ENCODE measurements around the gene NVL.

The NVL gene

DNA sequence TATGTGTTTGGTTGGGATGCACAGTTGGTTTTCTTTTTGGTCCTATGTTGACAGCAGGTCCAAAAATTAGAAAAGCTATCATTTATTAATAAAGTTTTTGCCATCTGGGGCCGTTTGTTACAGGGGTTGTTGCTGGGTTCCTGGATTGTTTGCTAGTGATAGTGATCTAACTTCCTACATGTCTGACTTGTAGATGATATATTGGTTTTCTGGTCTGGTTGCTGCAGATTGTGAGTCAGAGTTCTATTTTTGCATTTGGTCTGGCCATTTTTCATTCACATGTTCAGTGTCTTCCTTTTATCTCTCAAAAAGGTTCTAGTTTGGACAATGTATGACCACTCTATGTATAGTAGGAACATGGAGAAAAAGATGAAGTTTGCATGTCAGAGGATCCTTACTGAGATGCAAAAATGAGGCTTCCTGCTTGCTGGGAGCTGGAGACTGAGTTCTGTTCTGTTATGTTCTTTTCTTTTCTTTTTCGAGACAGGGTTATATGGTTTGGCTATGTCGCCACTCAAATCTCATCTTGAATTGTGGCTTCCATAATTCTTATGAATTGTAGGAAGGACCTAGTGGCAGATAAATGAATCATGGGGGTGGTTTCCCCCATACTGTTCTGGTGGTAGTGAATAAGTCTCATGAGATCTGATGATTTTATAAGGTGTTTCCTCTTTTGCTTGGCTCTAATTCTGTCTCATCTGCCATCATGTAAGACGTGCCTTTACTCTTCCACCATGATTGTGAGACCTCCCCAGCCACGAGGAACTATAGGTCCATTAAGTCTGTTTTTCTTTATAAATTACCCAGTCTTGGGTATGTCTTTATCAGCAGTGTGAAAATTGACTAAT, 4.2 kb upstream of the NVL start:
- peak; percentile 60 for DNase-seq

DNA sequence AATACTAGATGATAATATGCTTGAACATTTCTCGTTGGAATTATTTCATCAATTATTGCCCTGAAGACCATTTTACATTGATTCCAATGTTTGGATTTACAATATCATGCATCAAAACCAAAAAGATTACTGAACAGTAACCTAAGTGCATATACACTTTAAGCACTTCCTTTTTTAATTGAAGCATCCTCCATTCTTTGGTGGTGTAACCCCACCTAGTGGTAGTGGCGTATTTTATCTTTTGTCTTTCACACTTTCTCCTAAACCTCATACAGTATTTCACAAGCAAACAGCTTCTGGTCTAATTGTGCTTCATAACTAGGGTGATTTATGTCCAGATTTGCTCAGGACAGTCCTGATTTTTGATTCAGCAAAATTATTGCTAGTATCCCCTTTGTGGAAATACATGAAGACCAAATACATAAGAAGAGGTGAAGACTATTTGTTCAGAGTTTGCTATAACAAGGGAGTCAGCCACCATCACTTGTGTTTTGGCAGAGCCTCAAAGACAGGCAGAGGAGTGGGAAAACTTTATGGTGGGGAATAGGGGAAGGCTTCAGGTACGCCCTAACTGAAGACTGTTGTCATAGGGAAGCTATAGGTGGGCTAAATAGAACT, 3.4 kb upstream of the NVL start:
- peak; percentile 55 for DNase-seq

DNA sequence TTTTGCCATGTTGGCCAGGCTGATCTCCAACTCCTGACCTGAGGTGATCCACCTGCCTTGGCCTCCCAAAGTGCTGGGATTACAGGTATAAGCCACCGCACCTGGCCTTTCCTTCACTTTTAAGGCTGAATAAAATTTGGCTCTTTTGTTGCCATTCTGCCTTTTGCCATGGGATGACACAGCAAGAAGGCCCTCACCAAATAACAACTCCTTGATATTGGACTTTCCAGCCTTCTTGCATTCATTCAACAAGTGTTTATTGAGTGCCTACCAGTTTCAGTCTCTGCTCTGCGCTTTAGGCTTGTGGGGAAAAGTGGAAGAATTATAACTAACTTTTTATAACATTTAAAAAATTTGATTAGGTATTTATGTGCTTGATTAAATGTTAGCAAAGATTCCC, 1.9 kb upstream of the NVL start:
- no peak for DNase-seq

DNA sequence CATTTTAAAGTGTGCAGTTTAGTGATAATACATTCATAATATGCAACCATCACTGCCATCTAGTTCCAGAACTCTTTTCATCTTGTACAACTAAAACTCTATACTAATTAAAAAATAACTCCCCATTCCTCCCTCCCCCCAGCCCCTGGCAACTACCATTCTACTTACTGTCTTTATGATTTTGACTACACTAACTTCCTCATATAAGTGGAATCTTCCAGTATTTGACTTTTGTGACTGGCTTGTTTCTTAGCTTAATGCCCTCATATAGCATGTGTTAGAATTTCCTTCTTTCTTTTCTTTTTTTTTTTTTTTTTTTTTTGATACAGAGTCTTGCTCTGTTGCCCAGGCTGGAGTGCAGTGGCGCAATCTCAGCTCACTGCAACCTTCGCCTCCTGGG, 1.4 kb upstream of the NVL start:
- DNase-seq, result no peak

DNA sequence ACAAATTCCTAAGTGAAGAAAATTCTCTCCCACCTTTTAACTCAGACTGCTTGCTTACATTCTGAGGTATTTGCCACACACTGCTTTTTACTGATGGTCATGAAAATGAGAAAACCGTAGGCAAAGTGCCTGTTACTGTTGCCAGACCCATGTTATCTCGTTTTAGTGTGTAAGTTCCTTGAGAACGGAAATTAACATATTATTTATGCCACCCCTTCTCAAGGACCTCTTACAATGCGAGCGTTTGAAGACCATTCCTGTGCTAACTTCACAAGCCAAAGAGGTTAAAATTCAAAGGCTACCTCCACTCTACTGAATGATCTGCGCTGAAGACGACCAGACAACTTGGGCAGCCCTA, 509 bp downstream of the NVL start:
- DNase-seq, result no peak

DNA sequence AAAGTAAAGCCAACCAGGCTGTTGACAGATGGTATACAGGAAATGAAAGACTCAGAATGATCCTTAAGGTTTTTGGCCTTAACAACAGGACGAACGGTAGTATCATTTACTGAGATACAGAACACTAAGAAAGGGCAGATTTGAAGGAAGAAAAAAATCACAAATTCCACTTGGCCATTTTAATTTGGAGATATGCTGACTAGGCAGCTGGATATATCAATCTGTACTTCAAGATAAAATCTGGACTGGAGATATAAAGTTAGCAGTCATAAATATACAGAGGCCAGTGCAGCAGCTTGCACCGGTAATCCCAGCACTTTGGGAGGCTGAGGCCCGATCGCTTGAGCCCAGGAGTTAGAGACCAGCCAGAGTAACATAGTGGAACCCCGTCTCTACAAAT, 1.3 kb downstream of the NVL start:
- no peak for DNase-seq

DNA sequence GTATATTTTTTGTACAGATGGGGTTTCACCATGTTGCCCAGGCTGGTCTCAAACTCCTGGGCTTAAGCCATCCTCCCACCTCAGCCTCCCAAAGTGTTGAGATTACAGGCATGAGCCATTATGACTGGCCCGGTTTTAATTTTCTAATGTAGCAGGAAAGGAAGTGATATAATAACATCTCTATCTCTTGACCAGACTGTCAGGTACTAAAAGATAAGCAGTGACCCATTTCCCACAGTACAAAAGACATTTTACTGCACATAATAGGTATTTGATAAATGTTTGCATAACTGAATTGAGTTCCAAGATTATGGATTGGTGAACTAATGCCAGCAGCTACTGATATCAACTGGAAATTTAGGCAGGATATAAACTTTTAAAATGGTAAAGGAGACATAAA, 4.0 kb downstream of the NVL start:
- DNase-seq, result no peak

DNA sequence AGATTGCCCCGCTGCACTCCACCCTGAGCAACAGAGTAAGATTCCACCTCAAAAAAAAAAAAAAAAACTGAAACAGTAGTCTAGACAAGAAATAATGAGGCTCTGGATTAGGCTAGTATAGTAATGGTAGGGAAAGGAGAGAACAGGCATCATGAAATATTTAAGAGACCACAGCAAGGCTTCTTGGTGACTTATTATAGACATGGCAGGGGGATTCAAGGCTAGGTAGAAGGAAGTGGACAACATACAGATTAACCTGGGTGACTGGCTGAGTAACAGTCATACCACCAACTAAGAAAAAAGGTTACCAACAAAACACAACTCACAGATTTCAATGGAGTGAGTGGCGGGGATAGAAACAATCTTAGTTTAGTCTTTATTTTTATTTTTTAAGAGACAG, 8.3 kb downstream of the NVL start:
- DNase-seq, result no peak

DNA sequence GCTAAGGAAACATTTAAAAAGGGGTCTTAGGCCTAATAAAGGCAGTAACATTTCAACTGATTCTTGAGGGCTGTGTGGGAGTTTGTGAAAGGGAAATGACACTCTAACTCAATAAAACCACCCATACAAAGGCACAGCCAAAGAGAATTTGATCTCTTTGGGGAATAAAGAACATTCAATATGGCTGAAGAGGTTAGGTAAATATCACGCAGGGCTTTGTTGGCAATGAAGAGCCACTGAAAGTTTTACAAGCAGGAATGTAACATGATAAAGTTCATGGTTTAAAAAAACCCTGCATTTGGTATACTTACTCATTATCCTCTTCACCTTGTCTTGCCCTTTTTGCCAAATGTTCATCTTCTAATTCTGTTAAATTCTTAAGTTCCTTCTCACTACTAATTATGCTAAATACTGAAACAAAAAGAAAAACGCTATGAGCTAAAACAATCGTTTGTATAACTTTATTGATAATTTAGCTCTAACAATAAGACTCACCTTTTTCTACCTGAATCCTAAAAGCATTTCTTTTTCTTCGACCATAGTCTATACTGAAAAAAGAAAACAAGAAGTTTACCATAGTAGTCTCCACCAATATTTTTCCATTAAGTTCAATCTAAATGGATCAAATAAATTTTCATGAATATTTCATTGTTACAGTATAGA, 12.5 kb downstream of the NVL start:
- DNase-seq, result no peak

DNA sequence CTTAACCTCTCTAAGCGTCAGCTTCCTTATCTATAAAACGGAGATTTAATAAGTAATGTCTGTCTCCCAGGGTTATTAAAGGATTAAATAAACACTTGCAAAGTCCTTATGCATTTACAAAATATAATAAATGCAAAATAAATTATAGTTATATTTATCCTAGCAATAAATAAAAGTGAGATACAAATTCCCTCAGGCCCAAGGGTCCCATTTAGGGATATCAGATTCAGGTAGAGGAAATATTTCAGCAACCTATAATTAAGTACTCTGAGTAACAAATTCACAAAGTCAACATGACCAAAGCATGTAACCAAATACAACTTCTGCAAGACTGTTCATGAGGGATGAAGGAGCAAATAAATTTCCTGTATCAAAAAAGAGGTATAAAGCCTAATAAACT, 17.9 kb downstream of the NVL start:
- DNase-seq, result no peak

DNA sequence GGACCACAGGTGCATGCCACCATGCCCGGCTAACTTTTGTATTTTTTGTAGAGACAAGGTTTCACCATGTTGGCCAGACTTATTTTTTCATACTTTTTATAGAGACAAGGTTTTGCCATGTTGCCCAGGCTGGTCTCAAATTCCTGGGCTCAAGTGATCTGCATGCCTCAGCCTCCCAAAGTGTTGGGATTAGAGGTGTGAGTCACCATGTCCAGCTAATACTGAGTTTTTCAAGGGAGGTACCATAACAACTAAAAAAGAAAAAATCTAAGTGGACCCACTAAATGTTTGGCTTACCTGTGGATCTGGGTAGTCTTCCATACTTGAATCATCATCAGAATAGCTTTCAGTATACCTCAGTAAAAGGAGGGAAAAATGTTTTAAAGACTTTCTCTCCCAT, 18.5 kb downstream of the NVL start:
- DNase-seq, result peak; percentile 8

DNA sequence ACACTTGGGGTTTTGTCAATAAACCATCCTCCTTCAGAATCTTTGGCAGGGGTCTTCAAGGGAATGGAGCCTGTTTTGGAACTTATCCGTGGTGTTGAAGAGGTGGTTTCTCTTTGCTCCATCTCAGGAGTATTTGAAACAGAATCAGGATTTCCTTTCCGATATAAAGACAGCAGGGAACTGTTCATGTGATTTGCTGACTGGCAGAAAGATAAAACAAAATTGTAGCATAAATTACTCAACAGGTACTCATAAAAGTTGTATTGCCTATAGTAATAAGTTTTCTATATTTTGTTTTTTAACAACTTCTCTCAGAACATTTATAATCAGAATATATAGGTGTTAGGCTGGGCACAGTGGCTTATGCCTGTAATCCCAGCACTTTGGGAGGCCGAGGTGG, 21.9 kb downstream of the NVL start:
- DNase-seq, result no peak

DNA sequence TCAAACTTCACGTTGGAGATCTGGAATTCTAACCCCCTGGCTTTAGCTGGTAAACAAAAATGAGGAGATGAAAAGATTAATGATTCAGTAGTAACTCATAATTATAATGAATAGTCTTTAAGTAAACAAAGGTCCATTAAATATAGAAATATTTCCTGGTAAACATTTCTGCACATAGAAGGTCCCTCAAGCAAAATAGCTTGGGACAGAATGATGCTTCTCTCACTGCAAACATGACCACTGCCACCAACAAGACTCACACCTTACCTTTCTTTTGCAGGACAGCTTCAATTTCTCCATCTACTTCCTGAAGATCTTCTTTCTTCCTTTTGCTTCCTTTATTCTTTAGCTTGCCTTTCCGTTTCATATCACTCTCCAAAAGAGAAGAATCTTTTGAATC, 25.2 kb downstream of the NVL start:
- DNase-seq, result no peak

DNA sequence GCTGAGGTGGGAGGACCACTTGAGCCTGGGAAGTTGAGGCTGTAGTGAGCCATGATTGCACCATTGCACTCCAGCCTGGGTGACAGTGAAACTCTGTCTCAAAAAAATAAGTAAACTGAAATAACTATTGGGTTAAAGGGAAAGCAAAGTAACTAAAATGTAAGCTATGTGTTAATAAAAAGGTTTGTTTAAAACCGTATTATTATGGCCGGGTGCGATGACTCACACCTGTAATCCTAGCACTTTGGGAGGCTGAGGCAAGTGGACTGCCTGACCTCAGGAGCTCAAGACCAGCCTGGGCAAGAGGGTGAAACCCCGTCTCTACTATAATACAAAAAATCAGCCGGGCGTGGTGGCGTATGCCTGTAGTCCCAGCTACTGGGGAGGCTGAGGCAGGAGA, 27.0 kb downstream of the NVL start:
- DNase-seq, result no peak

DNA sequence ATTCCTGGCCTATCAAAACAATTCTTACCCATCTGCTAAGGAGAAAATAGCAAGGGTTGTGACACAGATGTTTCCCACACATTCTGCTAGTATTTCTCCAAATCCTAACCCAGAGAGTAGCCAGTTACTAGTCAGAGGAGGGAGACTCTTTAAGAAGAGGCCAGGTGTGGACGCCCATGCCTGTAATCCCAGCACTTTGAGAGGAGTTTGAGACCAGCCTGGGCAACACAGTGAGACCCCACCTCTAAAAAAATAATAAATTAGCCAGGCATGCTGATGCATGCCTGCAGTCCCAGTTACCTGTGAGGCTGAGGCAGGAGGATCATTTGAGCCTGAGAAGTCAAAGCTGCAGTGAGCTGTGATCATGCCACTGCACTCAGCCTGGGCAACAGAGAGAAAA, 28.6 kb downstream of the NVL start:
- no peak for DNase-seq

DNA sequence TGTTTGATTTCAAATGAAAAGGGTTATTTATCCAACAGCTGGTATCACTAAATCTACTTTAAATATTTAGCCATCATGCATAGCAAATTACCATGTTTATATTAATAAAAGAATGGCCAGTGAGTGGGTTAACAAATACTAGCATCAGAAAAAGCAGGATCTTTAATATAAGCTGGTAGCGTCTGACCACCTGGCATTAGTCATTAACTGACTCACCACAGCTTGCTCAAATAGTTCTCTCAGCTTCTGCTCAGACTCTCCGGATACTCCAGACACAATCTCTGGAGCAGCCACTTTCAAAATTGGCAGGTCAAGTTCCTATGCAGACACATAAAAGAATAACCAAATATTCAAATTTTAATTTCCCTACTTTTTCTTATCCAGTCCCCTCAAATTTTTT, 29.6 kb downstream of the NVL start:
- DNase-seq, result peak; percentile 75

DNA sequence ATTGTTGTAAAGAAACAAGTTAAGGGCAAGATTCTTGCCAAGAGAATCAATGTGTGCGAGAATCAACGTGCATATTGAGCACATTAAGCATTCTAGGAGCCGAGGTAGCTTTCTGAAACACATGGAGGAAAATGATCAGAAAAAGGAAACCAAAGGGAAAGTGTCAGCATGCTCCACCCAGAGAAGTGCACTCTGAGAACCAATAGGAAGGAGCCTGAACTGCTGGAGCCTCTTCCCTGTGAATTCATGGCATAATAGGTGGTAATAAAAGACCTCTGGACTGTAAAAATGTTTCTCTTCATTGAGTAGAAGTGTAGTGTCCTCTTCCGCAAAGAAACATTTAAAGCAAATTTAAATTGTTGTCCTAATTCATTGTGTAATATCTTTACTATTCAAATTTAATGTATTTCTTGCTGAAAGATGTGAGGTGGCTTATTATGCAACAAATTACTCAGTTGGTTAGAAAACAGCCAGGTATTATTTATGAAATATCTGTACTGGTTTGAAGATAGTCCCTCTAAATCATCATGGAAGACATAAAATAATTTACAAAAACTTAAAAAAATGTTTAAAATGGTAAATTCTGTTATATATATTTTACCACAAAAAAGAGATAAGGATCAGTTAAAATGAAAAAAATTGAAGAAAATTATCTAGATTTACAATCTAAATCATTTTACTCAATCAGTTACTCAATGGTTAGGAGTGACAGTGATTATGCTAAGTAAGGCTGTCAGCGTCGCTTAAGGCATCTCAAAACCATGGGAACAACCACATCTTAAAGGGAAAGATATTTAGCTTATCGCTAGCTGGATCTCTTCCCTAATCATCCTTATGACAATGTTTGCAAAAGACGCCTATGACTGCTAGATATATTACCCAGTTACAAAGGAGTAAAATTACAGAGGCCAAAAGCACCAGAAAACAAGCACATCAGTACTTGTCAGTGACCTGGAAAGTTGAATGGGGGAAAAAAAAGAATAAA, 31.3 kb downstream of the NVL start:
- no peak for DNase-seq

DNA sequence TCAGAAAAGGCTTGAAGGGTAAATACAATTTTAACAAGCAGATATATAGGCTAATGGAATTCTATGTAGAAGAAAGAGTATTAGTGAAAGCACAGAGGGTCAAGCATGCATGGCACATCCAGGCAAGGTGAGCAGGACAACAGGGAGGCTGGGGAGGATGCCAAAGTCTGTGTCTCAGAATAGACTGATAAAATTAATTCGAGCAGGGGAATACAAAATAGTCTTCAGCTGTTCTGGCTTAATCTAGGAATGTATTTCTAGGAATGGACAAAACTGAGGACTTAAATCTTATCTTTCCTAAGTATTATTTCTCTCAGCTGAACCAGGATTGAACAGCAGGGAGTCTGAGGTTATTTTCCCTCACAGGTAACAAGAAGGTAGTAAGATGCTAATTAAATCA, 35.2 kb downstream of the NVL start:
- no peak for DNase-seq

DNA sequence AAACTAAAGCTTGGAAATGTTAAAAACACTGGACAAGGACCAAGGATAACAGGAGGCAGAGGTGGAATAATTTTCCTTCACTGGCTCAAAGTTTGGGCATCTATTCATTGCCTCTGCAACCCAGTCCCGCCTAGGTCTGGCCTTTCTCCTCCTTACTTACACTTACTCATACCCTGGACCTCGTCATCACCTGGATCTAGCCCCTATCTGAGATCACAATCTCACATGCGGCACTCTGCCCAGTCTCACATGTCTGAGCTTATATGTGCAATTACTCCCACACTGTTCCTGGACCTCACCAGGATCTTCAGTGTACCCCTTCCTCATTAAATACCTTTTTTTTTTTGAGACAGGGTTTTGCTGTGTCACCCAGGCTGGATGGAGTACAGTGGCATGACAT, 37.6 kb downstream of the NVL start:
- no peak for DNase-seq

DNA sequence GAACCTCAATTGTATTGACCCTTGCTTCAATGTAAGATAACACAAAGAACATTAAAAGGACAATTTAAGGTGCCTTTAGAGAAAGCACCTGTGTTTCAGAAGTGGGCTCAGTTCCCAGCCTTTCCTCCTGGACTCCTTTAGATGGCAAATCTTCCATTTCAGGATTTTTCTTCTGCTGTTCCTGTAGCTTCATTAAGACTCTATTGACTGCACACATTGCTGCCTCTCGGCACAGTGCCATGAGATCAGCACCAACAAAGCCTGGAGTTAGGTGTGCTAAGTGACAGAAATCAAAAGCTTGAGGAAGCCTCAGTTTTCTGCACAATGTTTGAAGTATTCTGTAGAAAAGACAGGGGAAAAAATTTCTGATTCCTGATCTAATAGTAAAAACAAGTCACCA, 40.6 kb downstream of the NVL start:
- DNase-seq, result no peak

DNA sequence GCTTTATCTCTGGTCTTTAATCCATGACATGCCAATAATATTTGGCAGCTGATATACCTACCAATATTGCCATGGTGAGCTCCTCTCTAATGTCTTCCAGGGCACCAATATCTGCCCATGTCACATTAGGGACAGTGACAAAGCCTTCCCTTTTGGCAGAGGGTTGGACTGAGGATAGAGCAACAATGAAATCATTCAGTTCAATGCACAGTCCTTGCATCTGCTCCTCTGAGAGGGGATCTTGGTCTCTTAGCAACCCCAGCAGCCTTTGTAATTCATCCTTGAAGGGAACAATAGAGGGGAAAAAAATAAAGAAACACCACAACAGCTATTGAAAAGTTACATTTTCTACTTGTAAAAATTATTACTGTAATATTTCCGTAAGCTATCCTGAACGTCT, 42.3 kb downstream of the NVL start:
- DNase-seq, result no peak

DNA sequence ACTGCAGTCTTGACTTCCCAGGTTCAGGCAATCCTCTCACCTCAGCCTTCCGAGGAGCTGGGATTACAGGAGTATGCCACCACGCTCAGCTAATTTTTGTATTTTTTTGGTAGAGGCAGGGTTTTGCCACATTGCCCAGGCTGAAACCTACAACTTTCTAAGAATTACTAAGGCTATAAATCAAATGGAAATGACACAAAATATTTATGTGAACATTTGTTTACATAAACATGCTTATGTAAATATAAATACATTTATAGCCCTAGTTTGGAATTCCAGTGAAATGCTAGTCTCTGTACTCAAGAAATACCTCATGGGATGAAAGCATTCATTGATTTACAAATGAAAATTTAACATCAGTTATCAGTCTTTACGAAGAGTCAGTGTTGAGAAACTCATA, 47.8 kb downstream of the NVL start:
- no peak for DNase-seq
